ENCODE results near the gene DHRS1. TPM values are rescaled to one million over a fixed set of nuclear protein-coding genes. Genes with fewer than 3 reads are reported as not detected.

DHRS1 gene
- total RNA-seq (2022; extraction: Qiagen RNA extraction), result 11.3 to 14.7 TPM (median 12.9 TPM) in 5 replicates

DNA sequence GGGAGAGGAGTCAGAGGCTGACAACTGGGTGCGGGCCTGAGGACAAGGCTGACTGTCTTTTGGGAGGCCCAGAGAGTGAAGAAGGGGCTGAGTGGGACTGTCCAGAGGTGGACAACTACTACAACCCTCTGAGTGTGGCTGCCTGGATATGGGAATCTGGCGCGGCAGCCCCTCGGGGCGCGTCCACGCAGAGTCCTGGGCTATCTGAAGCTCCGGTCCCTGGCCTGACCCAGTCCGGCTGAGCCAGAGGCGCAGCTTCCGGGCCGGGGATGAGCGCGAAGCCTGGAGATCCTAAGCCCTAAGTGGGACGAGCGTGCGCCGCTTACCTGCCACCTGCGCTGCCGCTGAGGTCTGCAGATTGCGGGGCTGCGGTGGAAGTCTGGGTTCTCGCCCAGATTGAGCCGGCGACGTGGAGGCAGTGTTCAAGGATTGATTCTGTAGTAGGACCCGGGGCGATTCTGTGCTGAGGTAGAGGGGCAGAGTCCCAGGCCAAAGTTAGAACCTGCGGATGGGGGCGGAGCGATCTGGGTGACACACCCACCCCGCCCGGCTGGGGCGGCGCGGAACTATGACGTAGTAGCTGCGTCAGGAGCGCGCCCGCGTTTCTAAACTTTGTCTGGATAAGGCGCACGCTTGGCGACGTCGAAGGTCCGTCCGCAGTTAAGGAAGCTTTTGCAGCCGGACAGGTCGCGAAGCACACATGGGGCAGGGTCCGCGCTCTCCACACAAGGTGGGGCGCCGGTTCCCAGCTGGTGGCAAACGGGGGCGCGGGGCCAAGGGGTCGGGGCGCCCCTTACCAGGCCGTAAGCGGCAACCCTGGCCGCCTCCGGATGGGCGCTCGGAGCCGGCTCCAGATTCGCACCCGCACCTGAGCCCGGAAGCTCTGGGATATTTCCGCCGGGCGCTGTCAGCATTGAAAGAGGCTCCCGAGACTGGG lies at the start of gene DHRS1, which contains the start of gene NOP9:
TSS of gene DHRS1 (minus strand) at position 526 of the 937 bp plus-strand sequence. CDS start 674 bp downstream, outside the sequence.
TSS of gene NOP9 (plus strand) at position 596 of the 937 bp plus-strand sequence. CDS start at position 701, 105 bp downstream.

DNA sequence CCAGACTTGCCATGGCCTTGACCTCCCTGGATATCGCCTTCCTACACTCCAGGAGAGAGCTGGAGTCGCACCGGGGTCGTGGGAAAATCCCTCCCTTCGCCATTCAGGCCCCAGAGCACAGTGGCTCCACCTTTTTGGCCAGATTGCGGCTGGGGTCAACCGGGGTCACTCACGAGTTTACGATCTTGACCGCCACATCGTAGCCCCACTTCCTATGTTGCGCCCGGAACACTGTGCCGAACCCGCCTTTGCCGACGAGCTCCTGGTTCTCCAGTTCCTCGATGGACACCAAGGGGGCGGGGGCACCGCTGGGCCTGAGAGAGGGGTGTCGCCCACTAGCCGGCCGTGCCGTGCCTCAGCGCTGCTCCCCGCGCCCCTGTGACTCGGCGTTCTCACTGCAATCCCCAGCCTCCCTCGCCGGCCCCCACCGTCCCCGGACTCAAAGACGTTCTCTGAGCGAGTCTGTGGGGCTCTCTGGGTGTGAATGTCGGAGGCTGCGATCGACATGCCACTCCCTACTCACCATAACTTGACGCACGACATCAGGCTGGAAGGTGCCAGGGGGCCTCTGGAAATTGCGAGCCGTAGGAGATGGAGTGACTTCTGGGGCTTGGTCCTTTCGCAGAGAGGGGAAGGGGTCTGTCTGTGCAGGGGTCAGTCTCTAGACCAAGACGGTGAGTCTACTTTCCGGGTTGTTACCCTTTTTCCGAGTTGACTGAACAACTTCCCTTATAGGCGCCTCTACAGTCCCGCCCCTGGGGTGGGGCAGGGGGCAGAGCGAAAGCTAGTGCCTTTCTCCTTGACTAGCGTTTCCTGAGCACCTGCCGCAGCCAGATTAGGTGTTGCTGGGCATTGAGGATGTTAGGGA lies 39.9 kb upstream of the DHRS1 start, which contains the start of gene RIPK3:
TSS of gene RIPK3 (minus strand) at position 708 of the 868 bp plus-strand sequence. CDS start at position 543, 165 bp downstream.

DNA sequence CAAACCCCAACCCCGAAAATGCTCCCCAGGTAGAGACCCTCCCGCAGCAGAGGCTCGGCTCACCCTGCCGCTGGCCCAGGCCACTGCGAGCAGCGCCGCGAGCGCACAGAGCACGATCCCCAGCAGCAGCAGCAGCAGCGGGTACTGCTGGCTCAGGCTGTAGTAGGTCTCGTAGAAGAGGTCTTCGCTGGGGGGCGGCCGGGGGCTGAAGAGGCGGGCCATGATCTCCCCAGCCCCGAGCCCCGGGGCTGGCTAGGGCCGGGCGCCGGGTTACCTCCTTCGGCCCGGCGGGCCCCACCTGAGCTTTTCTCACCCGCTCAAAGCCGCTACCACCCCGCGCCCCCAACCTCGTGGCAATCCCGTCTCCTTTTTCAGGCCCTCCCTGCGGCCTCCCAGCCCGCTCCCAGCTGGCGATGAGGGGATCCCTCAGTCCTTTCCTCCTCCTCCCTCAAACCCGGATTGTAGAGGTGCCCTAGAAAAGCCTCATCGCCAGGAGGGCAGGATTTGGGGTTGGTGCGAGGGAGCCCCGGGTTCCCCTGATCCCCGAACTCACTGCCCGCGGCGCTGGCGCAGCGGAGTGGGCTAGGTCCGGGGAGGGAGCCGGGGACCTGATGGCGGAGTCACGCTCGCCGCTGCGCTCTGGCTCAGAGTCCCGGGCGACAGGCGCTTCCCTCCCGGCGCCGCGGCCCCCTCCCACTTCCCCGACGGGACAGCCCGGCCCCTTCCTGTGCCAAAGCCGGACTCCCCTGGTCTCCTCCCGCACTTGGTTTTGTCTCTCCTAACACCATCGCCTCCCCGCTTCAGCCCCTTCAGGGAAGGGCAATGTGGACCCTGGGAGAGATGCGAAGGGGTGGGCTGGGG lies 35.1 kb upstream of the DHRS1 start, which contains the start of gene ADCY4:
TSS of gene ADCY4 (minus strand) at position 641 of the 861 bp plus-strand sequence. CDS start at position 222, 419 bp downstream.

DNA sequence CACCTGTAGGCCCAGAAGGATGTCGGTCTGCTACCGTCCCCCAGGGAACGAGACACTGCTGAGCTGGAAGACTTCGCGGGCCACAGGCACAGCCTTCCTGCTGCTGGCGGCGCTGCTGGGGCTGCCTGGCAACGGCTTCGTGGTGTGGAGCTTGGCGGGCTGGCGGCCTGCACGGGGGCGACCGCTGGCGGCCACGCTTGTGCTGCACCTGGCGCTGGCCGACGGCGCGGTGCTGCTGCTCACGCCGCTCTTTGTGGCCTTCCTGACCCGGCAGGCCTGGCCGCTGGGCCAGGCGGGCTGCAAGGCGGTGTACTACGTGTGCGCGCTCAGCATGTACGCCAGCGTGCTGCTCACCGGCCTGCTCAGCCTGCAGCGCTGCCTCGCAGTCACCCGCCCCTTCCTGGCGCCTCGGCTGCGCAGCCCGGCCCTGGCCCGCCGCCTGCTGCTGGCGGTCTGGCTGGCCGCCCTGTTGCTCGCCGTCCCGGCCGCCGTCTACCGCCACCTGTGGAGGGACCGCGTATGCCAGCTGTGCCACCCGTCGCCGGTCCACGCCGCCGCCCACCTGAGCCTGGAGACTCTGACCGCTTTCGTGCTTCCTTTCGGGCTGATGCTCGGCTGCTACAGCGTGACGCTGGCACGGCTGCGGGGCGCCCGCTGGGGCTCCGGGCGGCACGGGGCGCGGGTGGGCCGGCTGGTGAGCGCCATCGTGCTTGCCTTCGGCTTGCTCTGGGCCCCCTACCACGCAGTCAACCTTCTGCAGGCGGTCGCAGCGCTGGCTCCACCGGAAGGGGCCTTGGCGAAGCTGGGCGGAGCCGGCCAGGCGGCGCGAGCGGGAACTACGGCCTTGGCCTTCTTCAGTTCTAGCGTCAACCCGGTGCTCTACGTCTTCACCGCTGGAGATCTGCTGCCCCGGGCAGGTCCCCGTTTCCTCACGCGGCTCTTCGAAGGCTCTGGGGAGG lies 11.3 kb upstream of the DHRS1 start, which contains the start of gene LTB4R:
TSS of gene LTB4R (plus strand) at position 857 of the 959 bp plus-strand sequence. CDS start 4,150 bp downstream, outside the sequence.

DNA sequence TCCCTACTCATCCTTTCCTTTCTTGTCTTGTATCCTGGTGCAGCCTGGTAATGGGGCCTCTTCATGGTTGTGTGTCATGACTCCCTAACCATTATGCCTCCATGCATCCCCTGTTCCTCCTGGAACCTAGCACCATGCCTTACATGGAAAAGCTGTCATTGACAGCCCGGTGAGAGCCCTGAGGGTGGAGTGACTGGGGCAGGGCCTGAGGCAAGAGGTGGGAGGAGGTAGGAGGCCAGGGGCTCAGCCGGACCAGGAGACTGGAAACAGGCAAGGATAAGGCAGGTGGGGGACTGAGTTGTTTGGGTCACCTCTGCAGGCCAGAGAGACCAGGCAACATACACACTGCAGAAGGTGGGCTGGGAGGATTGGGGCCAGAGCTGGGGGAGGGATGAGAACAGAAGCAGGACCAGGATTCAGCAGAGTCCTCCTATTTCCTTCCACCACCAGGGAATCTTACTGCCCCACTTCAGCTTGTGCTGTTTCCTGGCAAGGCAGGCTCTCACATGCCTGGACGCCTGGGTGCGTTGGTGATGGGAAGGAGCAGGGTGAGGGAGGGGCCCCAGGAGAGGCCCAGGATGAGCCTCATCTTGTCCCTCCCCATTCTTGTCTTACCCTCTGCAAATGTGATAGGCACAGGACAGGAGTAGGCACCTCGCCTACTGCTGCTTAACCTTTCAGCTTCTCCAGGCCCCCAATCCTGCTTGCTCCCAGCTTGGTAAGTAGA lies 10.1 kb upstream of the DHRS1 start, which contains the start of gene LTB4R2:
TSS of gene LTB4R2 (plus strand) at position 603 of the 727 bp plus-strand sequence. CDS start 525 bp downstream, outside the sequence.

DNA sequence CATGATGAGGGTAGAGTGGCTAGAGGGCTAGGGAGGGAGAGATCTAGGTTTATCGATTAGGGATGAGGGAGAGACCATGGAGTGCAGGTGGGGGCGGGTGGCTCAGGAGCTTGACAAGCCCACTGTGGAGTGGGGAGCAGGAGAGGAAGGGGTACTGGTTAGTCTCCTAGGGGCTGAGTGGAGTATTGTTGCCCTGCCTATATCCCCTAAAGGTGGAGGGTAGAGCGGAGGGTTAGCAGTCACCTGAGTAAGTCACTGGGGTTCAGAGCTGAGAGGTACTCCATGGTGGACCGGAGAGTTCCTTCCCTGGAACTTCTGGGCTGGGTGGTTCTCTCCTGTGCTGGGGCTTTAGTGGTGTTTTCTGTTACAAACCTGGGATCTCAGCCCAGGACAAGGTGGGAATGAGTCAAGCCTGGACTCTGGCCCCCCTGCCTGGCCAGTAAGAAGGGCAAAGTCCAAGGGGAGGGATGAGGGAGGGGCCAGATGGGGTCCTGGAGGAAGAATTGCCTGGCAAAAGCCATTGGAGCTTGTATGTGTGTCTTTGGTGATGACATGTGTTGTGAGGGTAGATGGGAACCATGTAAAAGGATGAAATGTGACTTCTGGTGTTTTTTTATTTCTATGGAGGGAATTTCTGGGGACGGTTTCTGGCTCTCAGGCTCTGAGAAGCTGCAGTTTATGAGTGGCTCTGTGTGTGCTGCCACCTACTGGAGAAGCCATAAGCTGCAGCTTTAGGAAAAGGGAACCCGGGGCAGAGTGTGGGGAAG lies 8.2 kb upstream of the DHRS1 start, which contains the start of gene CIDEB:
TSS of gene CIDEB (minus strand) at position 403 of the 767 bp plus-strand sequence. CDS start at position 284, 119 bp downstream.

DNA sequence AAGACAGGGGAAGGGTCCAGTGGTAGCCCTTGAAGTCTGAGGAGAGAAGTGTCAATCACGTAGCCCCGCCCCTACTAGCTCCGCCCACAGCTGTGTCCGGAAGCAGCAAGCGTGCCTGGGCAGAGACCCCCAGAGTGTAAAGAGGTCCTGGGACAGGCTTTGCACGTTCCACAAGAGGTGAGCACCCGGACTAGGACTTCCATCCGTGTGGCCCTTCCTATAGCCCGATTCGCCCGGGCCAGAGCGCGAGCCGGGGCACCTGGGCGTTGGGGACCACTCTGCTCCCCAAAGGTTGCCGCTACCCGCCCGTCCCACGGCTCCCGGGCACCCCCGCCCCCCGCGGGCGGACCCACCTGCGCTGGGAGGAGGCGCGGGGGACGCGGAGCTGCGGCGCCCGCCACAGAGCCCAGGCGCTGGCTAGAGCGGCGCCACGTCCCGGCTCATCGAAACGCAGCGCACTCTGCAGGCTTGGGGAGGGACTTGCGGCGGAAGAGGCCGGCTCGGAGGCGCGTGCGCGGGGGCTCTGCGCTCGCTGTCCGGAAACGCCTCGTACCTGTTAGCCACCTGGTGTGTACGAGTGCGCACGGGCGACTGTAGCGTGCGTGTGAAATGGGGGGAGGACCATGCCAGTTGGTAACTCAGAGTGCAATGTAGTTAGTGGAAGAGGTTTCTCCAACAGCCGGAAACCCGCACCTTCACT lies 28.3 kb downstream of the DHRS1 start, which contains the start of gene RABGGTA:
TSS of gene RABGGTA (minus strand) at position 464 of the 700 bp plus-strand sequence. CDS start 482 bp downstream, outside the sequence.

DNA sequence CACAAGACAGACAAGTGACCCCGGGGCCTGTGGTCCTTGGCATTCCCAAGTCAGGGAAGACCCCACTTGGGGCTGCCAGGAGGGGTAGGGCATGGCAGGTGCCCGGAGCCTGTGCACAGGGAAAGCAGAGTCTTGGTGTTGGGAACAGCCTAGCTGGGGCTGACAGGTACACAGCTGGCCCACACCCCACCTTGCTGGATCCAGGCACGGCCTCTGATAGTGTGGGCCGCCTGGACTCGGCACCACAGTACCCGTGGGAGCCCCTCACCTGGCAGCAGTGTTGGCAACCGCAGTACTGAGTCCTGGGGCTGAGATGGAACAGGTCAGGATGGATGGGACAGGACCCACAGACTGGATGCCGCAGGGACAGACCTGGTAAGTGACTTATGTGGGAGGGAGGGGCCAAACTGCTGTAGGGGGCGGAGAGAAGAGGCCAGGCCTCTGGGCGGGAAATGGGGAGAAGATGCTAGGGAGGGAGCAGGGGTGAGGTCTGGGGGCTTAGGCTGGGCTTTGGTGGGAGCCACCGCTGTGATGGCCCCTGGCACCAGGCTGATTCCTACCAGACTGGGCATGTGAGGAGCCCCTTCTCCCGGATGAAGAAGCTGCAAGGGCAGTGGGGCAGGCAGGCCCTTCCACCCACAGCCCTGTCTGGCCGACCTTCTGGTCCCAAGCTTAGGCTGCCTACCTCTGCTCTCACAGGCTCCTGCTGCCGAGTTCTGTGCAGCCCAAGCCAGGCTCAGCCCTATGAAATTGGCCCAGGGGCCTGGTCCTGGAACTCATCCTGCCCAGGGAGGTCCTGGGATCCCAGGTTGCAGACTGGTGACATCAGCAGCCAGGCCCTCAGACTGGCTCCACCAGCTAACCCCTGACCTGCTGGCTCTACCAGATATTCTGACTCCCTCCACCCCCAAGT lies 36.5 kb downstream of the DHRS1 start, which contains the start of gene TGM1:
TSS of gene TGM1 (minus strand) at position 357 of the 913 bp plus-strand sequence. CDS start 825 bp downstream, outside the sequence.

Other genes starting within 250 kb of the DHRS1 start
- 0.40 to 0.58 TPM (median 0.50 TPM) in 5 replicates for gene CARMIL3, start 247.8 kb downstream of the DHRS1 start, total RNA-seq (2022; extraction: Qiagen RNA extraction)
- gene CPNE6, start 228.2 kb downstream of the DHRS1 start, total RNA-seq (2022; extraction: Qiagen RNA extraction), result 0.05 TPM in 1 of 5 replicates, not detected in the others
- gene PCK2, start 205.5 kb downstream of the DHRS1 start, total RNA-seq (2022; extraction: Qiagen RNA extraction), result 15.8 to 22.3 TPM (median 20.7 TPM) in 5 replicates
- 19.4 to 24.7 TPM (median 20.5 TPM) in 5 replicates for gene DCAF11, start 185.0 kb downstream of the DHRS1 start, total RNA-seq (2022; extraction: Qiagen RNA extraction)
- 0.60 to 1.1 TPM (median 0.97 TPM) in 5 replicates for gene NRL, start 184.8 kb downstream of the DHRS1 start, total RNA-seq (2022; extraction: Qiagen RNA extraction)
- gene FITM1, start 169.1 kb downstream of the DHRS1 start, total RNA-seq (2022; extraction: Qiagen RNA extraction), result 0.07 to 0.15 TPM in 2 of 5 replicates, not detected in the others
- 161 to 192 TPM (median 170 TPM) in 5 replicates for gene PSME1, start 163.6 kb downstream of the DHRS1 start, total RNA-seq (2022; extraction: Qiagen RNA extraction)
- gene EMC9, start 158.2 kb downstream of the DHRS1 start, total RNA-seq (2022; extraction: Qiagen RNA extraction), result 49.0 to 66.1 TPM (median 64.4 TPM) in 5 replicates
- 158 to 201 TPM (median 173 TPM) in 5 replicates for gene PSME2, start 153.2 kb downstream of the DHRS1 start, total RNA-seq (2022; extraction: Qiagen RNA extraction)
- gene RNF31, start 152.3 kb downstream of the DHRS1 start, total RNA-seq (2022; extraction: Qiagen RNA extraction), result 19.4 to 37.6 TPM (median 29.7 TPM) in 5 replicates
- gene IRF9, start 138.5 kb downstream of the DHRS1 start, total RNA-seq (2022; extraction: Qiagen RNA extraction), result 17.6 to 21.5 TPM (median 19.7 TPM) in 5 replicates
- 2.6 to 8.3 TPM (median 4.8 TPM) in 5 replicates for gene REC8, start 127.7 kb downstream of the DHRS1 start, total RNA-seq (2022; extraction: Qiagen RNA extraction)
- 78.9 to 89.8 TPM (median 88.2 TPM) in 5 replicates for gene IPO4, start 111.0 kb downstream of the DHRS1 start, total RNA-seq (2022; extraction: Qiagen RNA extraction)
- 62.6 to 70.9 TPM (median 69.7 TPM) in 5 replicates for gene TM9SF1, start 104.3 kb downstream of the DHRS1 start, total RNA-seq (2022; extraction: Qiagen RNA extraction)
- not detected in 5 replicates for gene TSSK4, start 94.1 kb downstream of the DHRS1 start, total RNA-seq (2022; extraction: Qiagen RNA extraction)
- 75.4 to 107 TPM (median 77.3 TPM) in 5 replicates for gene CHMP4A, start 86.3 kb downstream of the DHRS1 start, total RNA-seq (2022; extraction: Qiagen RNA extraction)
- gene MDP1, start 83.7 kb downstream of the DHRS1 start, total RNA-seq (2022; extraction: Qiagen RNA extraction), result 30.3 to 32.5 TPM (median 31.5 TPM) in 5 replicates
- 441 to 466 TPM (median 453 TPM) in 5 replicates for gene NEDD8, start 67.4 kb downstream of the DHRS1 start, total RNA-seq (2022; extraction: Qiagen RNA extraction)
- gene GMPR2, start 66.9 kb downstream of the DHRS1 start, total RNA-seq (2022; extraction: Qiagen RNA extraction), result 55.1 to 62.8 TPM (median 56.6 TPM) in 5 replicates
- 34.5 to 39.1 TPM (median 37.5 TPM) in 5 replicates for gene TINF2, start 57.2 kb downstream of the DHRS1 start, total RNA-seq (2022; extraction: Qiagen RNA extraction)
- gene TGM1, start 36.6 kb downstream of the DHRS1 start, total RNA-seq (2022; extraction: Qiagen RNA extraction), result 0.65 to 1.3 TPM (median 1.1 TPM) in 5 replicates
- gene RABGGTA, start 28.2 kb downstream of the DHRS1 start, total RNA-seq (2022; extraction: Qiagen RNA extraction), result 14.9 to 18.6 TPM (median 18.0 TPM) in 5 replicates
- gene NOP9, start 70 bp upstream of the DHRS1 start, total RNA-seq (2022; extraction: Qiagen RNA extraction), result 14.5 to 19.5 TPM (median 17.5 TPM) in 5 replicates
- 0.18 to 0.66 TPM (median 0.20 TPM) in 5 replicates for gene CIDEB, start 8.2 kb upstream of the DHRS1 start, total RNA-seq (2022; extraction: Qiagen RNA extraction)
- 2.2 to 6.0 TPM (median 5.7 TPM) in 5 replicates for gene LTB4R2, start 10.4 kb upstream of the DHRS1 start, total RNA-seq (2022; extraction: Qiagen RNA extraction)
- 3.7 to 7.0 TPM (median 6.4 TPM) in 5 replicates for gene LTB4R, start 11.7 kb upstream of the DHRS1 start, total RNA-seq (2022; extraction: Qiagen RNA extraction)
- not detected in 5 replicates for gene ADCY4, start 35.3 kb upstream of the DHRS1 start, total RNA-seq (2022; extraction: Qiagen RNA extraction)
- not detected in 5 replicates for gene RIPK3, start 40.2 kb upstream of the DHRS1 start, total RNA-seq (2022; extraction: Qiagen RNA extraction)
- gene NFATC4, start 68.4 kb upstream of the DHRS1 start, total RNA-seq (2022; extraction: Qiagen RNA extraction), result 0.10 to 0.41 TPM (median 0.23 TPM) in 5 replicates
- 0.15 to 0.25 TPM (median 0.21 TPM) in 5 replicates for gene NYNRIN, start 99.2 kb upstream of the DHRS1 start, total RNA-seq (2022; extraction: Qiagen RNA extraction)
- gene CBLN3, start 129.9 kb upstream of the DHRS1 start, total RNA-seq (2022; extraction: Qiagen RNA extraction), result 0.81 to 1.5 TPM (median 1.4 TPM) in 5 replicates
- 23.0 to 32.2 TPM (median 27.1 TPM) in 5 replicates for gene KHNYN, start 130.2 kb upstream of the DHRS1 start, total RNA-seq (2022; extraction: Qiagen RNA extraction)
- gene SDR39U1, start 143.0 kb upstream of the DHRS1 start, total RNA-seq (2022; extraction: Qiagen RNA extraction), result 42.4 to 55.2 TPM (median 51.6 TPM) in 5 replicates
- gene CMA1, start 208.5 kb upstream of the DHRS1 start, total RNA-seq (2022; extraction: Qiagen RNA extraction), result not detected in 5 replicates